Bronchial smooth muscle cell (primary cell): ENCODE results near the gene DYNC1LI2. TPM values are rescaled to one million over a fixed set of nuclear protein-coding genes. Genes with fewer than 3 reads are reported as not detected.

Experiments used
- total RNA-seq: library from RNA; depleted of rRNA; stranded (reverse); fragments of >200 nt; gene quantifications from 2 replicates; pipeline ENCODE4 v1.2.1, GENCODE V29; 2014

Gene DYNC1LI2
- total RNA-seq, result 122 and 152 TPM in 2 replicates

DNA sequence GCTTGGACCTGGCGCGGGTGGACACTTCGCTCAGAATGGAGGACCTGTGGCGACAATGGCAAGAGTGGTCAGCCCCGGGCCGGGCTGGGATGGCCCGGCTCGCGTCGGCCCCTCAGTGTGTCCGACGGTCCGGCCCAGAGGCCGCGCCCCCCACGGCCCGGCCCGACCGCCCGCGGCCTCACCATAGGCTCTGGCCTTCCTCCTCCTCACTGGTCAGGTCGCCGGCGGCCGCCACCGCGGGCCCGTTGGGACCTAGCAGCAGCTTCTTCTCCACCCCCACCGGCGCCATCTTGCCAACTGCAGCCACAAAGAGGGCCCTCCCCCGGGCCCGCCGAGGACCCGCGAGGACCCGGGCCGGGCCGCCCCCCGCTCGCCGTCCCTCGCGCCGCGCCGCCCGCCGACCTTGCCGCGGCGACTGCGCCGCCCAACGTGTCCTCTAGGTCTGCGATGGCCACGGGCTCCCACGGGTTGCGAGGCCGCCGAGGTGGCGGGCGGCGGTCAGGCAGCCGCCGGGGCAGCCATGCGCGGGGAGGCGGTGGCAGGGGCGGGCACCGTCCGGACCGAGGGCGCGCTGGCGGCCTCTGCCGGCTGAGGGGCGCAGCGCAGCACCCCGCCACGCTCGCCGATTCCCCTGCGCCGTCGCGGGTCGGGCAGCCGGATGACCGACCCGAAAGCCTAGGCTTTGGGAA is at the start of gene DYNC1LI2:
TSS of gene DYNC1LI2 (minus strand) at position 307 of the 689 bp plus-strand sequence. CDS start at position 289, 18 bp downstream.

DNA sequence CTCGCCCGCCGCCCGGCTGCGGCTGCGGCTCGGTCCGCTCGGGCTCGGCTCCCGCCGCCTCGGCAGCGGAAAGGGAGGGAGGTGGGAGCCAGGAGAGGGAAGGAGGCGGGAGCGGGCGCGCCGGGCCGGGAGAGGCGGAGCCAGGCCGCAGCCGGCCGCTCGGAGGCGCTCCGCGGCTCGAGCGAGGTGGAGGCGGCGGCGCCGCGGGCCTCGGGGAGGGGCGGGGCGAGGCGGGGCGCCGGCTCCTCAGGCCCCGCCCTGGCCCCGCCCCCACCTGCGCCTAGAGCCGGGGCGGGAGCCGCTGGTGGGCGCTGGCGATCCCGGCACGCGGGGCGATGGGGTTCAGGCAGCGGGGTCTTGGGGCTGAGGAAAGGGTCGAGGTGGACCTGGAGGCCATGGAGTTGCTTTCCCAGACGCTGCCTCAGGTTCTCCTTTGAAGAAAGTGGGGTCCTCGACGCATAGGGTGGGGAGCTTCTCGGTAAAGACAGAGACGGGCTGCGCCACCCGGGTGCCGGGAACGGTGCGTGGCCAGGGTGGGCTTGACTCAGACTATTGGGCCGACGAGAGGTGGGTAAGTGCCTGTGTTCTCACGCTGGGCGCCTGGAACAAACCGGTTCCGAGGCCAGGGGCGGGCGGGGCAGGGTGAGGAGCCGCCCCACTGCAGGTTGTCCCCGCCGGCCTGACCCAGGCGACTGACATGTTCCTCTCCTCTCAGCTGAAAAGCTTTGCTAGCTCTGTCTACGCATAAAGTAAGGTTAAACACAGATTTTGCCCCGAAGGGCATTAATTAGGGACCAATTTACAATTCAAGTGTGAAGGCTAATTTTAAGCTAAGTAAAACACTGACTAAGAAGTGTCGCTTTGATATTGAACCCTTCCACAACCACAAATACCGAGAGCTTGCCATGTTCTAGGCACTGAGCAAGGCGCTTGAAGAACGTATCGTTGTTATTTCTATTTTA is 54.5 kb downstream of the DYNC1LI2 start, which contains the start of gene CMTM4:
TSS of gene CMTM4 (minus strand) at position 75 of the 962 bp plus-strand sequence. CDS start 218 bp downstream, outside the sequence.

Other genes with a start within 250 kb of the DYNC1LI2 start
- gene TK2, start 201.5 kb downstream of the DYNC1LI2 start, total RNA-seq, result 53.6 and 58.9 TPM in 2 replicates
- 38.0 and 53.3 TPM in 2 replicates for gene CKLF, start 199.0 kb downstream of the DYNC1LI2 start, total RNA-seq
- gene CMTM1, start 185.2 kb downstream of the DYNC1LI2 start, total RNA-seq, result 0.95 and 1.5 TPM in 2 replicates
- gene CMTM2, start 172.1 kb downstream of the DYNC1LI2 start, total RNA-seq, result not detected in 2 replicates
- 5.4 and 8.8 TPM in 2 replicates for gene CMTM3, start 146.9 kb downstream of the DYNC1LI2 start, total RNA-seq
- 3.5 and 6.5 TPM in 2 replicates for gene CMTM4, start 54.9 kb downstream of the DYNC1LI2 start, total RNA-seq
- under 0.01 and 0.09 TPM in 2 replicates for gene TERB1, start 50.0 kb upstream of the DYNC1LI2 start, total RNA-seq
- 52.1 and 56.9 TPM in 2 replicates for gene NAE1, start 79.4 kb upstream of the DYNC1LI2 start, total RNA-seq
- gene CA7, start 92.8 kb upstream of the DYNC1LI2 start, total RNA-seq, result not detected in 2 replicates
- gene PDP2, start 128.9 kb upstream of the DYNC1LI2 start, total RNA-seq, result 5.1 and 5.2 TPM in 2 replicates
- not detected in 2 replicates for gene CDH16, start 167.3 kb upstream of the DYNC1LI2 start, total RNA-seq
- 9.8 and 11.7 TPM in 2 replicates for gene RRAD, start 173.9 kb upstream of the DYNC1LI2 start, total RNA-seq
- 154 and 205 TPM in 2 replicates for gene CIAO2B, start 182.8 kb upstream of the DYNC1LI2 start, total RNA-seq
- gene CES2, start 183.9 kb upstream of the DYNC1LI2 start, total RNA-seq, result 20.6 and 29.0 TPM in 2 replicates
- 0.17 and 0.95 TPM in 2 replicates for gene CES3, start 209.7 kb upstream of the DYNC1LI2 start, total RNA-seq
- gene CES4A, start 237.0 kb upstream of the DYNC1LI2 start, total RNA-seq, result 1.1 and 3.3 TPM in 2 replicates